K562 (cell line): ENCODE measurements around the gene SLC22A23. TPM values are rescaled to one million over a fixed set of nuclear protein-coding genes. Genes with fewer than 3 reads are reported as not detected.

Source experiments
- ETV6 ChIP-seq, 3 experiments: fragments of 150-350 bp in 1 of 3; sonication (generic) in 1 of 3; formaldehyde crosslinking in 1 of 3; IDR thresholded peaks; 2 replicates each; pipeline versions ENCODE4 v1.6.1 to v1.8.0; 2014 to 2022; ENCODE audit warnings: borderline replicate concordance in 2 of 3, low read depth in 2 of 3, antibody characterized with exemption in 1 of 3, low read length in 1 of 3, mild to moderate bottlenecking in 1 of 3, missing genetic modification reagents in 1 of 3
- MEIS2 ChIP-seq: fragments of 450-650 bp; IDR thresholded peaks from 2 replicates; pipeline ENCODE4 v1.6.1; 2014; ENCODE audit warnings: mild to moderate bottlenecking; ENCODE audit not compliant: partially characterized antibody
- NFXL1 ChIP-seq: fragments of 450-650 bp; formaldehyde crosslinking; IDR thresholded peaks from 2 replicates; pipeline ENCODE4 v1.4.0; 2021; ENCODE audit warnings: mild to moderate bottlenecking
- ZKSCAN1 ChIP-seq: fragments of 150-350 bp; IDR thresholded peaks from 2 replicates; pipeline ENCODE4 v1.6.1; 2016; ENCODE audit warnings: low read depth, low read length
- ZNF699 ChIP-seq: fragments of 250-450 bp; sonication (Bioruptor Pico); IDR thresholded peaks from 2 replicates; pipeline ENCODE4 v1.8.0; 2021; ENCODE audit warnings: mild to moderate bottlenecking, moderate library complexity; ENCODE audit not compliant: insufficient replicate concordance
- polyA plus RNA-seq, 8 experiments: library from polyadenylated mRNA; depleted of rRNA in 4 of 8; stranded (reverse) in 5 of 8; unstranded in 3 of 8; fragments of >200 nt; fragmentation: Nextera tagmentation in 2 of 8; fragmentation: Illumina TruSeq in 1 of 8; extraction: Ambion mirVana in 2 of 8; extraction: Trizol in 1 of 8; gene quantifications; 2 replicates each; pipeline versions ENCODE4 v1.2.1 to v1.2.3, GENCODE V29; 2011 to 2014; ENCODE audit warnings: inconsistent platforms in 1 of 8, missing spikeins in 1 of 8
- total RNA-seq, 7 experiments: library from RNA; depleted of rRNA in 6 of 7; stranded (reverse); fragments of >200 nt in 6 of 7; fragmentation: Illumina TruSeq in 2 of 7; extraction: Trizol in 2 of 7; gene quantifications; 2 replicates each; pipeline versions ENCODE4 v1.2.1 to v1.2.3, GENCODE V29; 2011 to 2021; ENCODE audit warnings: low replicate concordance in 1 of 7
- TF ChIP-seq, protein P1 (sequence below), 3 experiments: fragments of 200-800 bp in 1 of 3; sonication (Bioruptor generic) in 1 of 3; sonication (generic) in 1 of 3; formaldehyde crosslinking in 1 of 3; IDR thresholded peaks; 2 replicates each; pipeline versions ENCODE4 v1.6.1 to v1.8.0; 2016 to 2022; ENCODE audit warnings: mild to moderate bottlenecking in 2 of 3, missing compliant biosample characterization in 2 of 3, missing genetic modification characterization in 2 of 3, missing genetic modification reagents in 1 of 3
- TF ChIP-seq, protein P2 (sequence below): sonication (generic); formaldehyde crosslinking; IDR thresholded peaks from 2 replicates; pipeline ENCODE4 v1.9.0; 2022; ENCODE audit warnings: mild to moderate bottlenecking, missing genetic modification reagents

SLC22A23 gene
- total and polyA plus RNA-seq, 9 of the 15 experiments (the other 6 are each of a cell fraction or from before 2014, with no cell fraction given), result 0.30 to 8.7 (median 2.5) TPM

DNA sequence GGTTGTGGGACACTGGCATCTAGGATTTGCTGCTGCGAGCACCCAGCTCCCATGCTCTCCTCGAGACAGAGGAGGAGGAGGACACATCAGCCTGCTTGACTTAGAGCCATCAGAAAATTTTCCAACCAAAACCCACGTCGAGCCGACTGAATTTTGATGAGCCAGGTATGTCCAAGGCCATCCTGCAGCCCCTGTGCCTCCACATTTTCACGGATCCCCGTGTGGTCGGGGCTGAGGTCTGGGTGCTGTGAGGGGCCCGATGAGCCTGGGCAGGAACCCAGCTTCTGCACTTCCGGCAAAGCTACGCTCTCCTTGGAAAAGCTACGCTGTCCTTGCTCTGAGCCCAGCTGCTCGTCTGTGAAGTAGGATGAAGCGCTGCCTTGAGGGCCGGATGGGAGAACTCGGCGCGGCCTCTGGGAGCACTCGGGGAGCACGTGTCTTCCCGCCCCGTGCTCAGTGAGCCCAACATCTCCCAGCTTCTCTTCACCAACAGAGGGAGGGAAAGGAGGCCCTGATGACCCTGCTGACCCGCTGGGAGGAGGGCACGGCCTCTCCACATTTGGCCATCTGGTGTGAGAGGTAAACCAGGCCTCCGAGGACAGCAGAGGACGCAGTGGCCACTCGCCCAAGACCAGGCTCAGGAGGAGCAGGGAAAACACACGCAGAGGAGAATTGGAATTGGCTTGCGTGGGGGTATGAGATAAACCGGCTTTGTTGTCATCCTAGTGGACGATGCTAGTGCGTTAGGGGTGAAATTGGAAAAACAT, 164.2 kb downstream of the SLC22A23 start (continued):
- TF ChIP-seq ZNF699 (CRISPR knock-in tag) (no peak), ETV6 (IDR thresholded peaks at IDR 0.05; ENCODE audit: borderline replicate concordance in 1 of 2, low read depth in 2 of 2, low read length in 1 of 2) (no peak), ETV6 (CRISPR knock-in tag; IDR thresholded peaks at IDR 0.05; ENCODE audit: borderline replicate concordance) (no peak), ZKSCAN1 (no peak), MEIS2 (no peak), NFXL1 (no peak)
- TF ChIP-seq, protein P1, sequence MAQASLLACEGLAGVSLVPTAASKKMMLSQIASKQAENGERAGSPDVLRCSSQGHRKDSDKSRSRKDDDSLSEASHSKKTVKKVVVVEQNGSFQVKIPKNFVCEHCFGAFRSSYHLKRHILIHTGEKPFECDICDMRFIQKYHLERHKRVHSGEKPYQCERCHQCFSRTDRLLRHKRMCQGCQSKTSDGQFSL (CRISPR knock-in tag; IDR thresholded peaks at IDR 0.05), result no peak
- TF ChIP-seq, protein P1 (tag; IDR thresholded peaks at IDR 0.05), result no peak
- TF ChIP-seq, protein P2, sequence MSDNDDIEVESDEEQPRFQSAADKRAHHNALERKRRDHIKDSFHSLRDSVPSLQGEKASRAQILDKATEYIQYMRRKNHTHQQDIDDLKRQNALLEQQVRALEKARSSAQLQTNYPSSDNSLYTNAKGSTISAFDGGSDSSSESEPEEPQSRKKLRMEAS (CRISPR knock-in tag), result peak; percentile 24; the same call in 1 of the 2 replicates
